Endothelial cell of umbilical vein (primary cell): ENCODE data around the gene DDOST.

Source experiments
- CTCF ChIP-seq, 2 donors: IDR thresholded peaks; 1 replicate in 1 of 2; 2 replicates in 1 of 2; pipeline ENCODE4 v1.5.1; 2011; ENCODE audit warnings: low read length in 2 of 2, mild to moderate bottlenecking in 2 of 2, moderate library complexity in 2 of 2, control low read depth in 1 of 2, inconsistent platforms in 1 of 2, low read depth in 1 of 2; ENCODE audit not compliant: insufficient read depth in 1 of 2; ENCODE audit errors: extremely low read depth in 1 of 2
- EZH2 ChIP-seq: IDR thresholded peaks from 2 replicates; pipeline ENCODE4 v1.6.1; 2012; ENCODE audit warnings: borderline replicate concordance, low read depth, mild to moderate bottlenecking, moderate library complexity, low read length, inconsistent platforms; ENCODE audit not compliant: severe bottlenecking

- TF ChIP-seq CTCF (IDR thresholded peaks at IDR 0.05; ENCODE audit: extremely low read depth in 1 of 2, insufficient read depth in 1 of 2, low read depth in 1 of 2, low read length in 2 of 2) (peak; percentile 97 to 100), EZH2 (no peak)
These were observed 27.7 kb downstream of the DDOST start, which contains the start of gene PINK1 for GRCh38 chr1:20633190-20634064.
